K562 treated with DMSO at 1 percent for 4 hours (cell line): ENCODE data around the gene FOSL1. TPM values are rescaled to one million over a fixed set of nuclear protein-coding genes. Genes with fewer than 3 reads are reported as not detected.

Experiments used
- total RNA-seq: library from RNA; unstranded; fragments of 300-600 nt; gene quantifications from 2 replicates; pipeline ENCODE4 v1.2.3, GENCODE V29; 2022; ENCODE audit not compliant: insufficient read depth

FOSL1 gene
- 4.6 and 7.2 TPM in 2 replicates for total RNA-seq

GRCh38 chr11:65900125-65900898 lies at the start of gene FOSL1:
Gene FOSL1, minus strand, starts transcription at chr11:65900388. Its CDS starts 49 bp downstream, at chr11:65900339.

GRCh38 chr11:65945430-65945911 lies 45.3 kb upstream of the FOSL1 start, which contains the start of gene TSGA10IP:
Gene TSGA10IP, plus strand, starts transcription at chr11:65945480. Its CDS starts 196 bp downstream, at chr11:65945676.

GRCh38 chr11:65919141-65919572 lies 19.0 kb upstream of the FOSL1 start, which contains the start of gene DRAP1:
Gene DRAP1, plus strand, starts transcription at chr11:65919426. Its CDS starts 76 bp downstream, at chr11:65919502.

GRCh38 chr11:65918211-65919140 lies 18.3 kb upstream of the FOSL1 start, which contains the start of gene C11orf68:
Gene C11orf68, minus strand, starts transcription at chr11:65919062. Its CDS starts 31 bp downstream, at chr11:65919031.

GRCh38 chr11:65890324-65891218 lies 9.6 kb downstream of the FOSL1 start, which contains the start of gene CCDC85B:
Gene CCDC85B, plus strand, starts transcription at chr11:65890673. Its CDS starts 111 bp downstream, at chr11:65890784.

GRCh38 chr11:65888163-65888814 lies 11.9 kb downstream of the FOSL1 start, which contains the start of gene FIBP:
Gene FIBP, minus strand, starts transcription at chr11:65888471. Its CDS starts 53 bp downstream, at chr11:65888418.

GRCh38 chr11:65879617-65880016 lies 20.6 kb downstream of the FOSL1 start, which contains the start of gene CTSW:
Gene CTSW, plus strand, starts transcription at chr11:65879837. Its CDS starts 18 bp downstream, at chr11:65879855.

GRCh38 chr11:65872586-65873317 lies 27.4 kb downstream of the FOSL1 start, which contains the start of gene EFEMP2:
Gene EFEMP2, minus strand, starts transcription at chr11:65872800. Its CDS starts 446 bp downstream, at chr11:65872354.

GRCh38 chr11:65860278-65861164 lies 39.7 kb downstream of the FOSL1 start, which contains the start of gene MUS81:
Gene MUS81, plus strand, starts transcription at chr11:65860433. Its CDS starts 321 bp downstream, at chr11:65860754.

GRCh38 chr11:65857853-65858680 lies 42.1 kb downstream of the FOSL1 start, which contains the start of gene CFL1:
Gene CFL1, minus strand, starts transcription at chr11:65858180. Its CDS starts 81 bp downstream, at chr11:65858099.

Other genes with a start within 250 kb of the FOSL1 start
- gene RELA, start 237.5 kb downstream of the FOSL1 start, total RNA-seq, result 58.1 and 70.6 TPM in 2 replicates
- 26.4 and 36.7 TPM in 2 replicates for gene KAT5, start 188.1 kb downstream of the FOSL1 start, total RNA-seq
- gene RNASEH2C, start 179.6 kb downstream of the FOSL1 start, total RNA-seq, result 24.6 and 34.7 TPM in 2 replicates
- gene AP5B1, start 119.4 kb downstream of the FOSL1 start, total RNA-seq, result 25.5 and 28.9 TPM in 2 replicates
- gene OVOL1, start 113.3 kb downstream of the FOSL1 start, total RNA-seq, result not detected in 2 replicates
- gene SNX32, start 66.4 kb downstream of the FOSL1 start, total RNA-seq, result not detected in 2 replicates
- gene CFL1, start 42.2 kb downstream of the FOSL1 start, total RNA-seq, result 715 and 721 TPM in 2 replicates
- gene MUS81, start 40.0 kb downstream of the FOSL1 start, total RNA-seq, result 69.2 and 73.6 TPM in 2 replicates
- 2.3 TPM in 1 of 2 replicates, not detected in the other for gene EFEMP2, start 27.6 kb downstream of the FOSL1 start, total RNA-seq
- not detected in 2 replicates for gene CTSW, start 20.6 kb downstream of the FOSL1 start, total RNA-seq
- gene FIBP, start 11.9 kb downstream of the FOSL1 start, total RNA-seq, result 49.6 and 55.0 TPM in 2 replicates
- gene CCDC85B, start 9.7 kb downstream of the FOSL1 start, total RNA-seq, result 36.9 and 41.3 TPM in 2 replicates
- 50.5 and 55.0 TPM in 2 replicates for gene C11orf68, start 18.7 kb upstream of the FOSL1 start, total RNA-seq
- 133 and 159 TPM in 2 replicates for gene DRAP1, start 19.0 kb upstream of the FOSL1 start, total RNA-seq
- gene TSGA10IP, start 45.1 kb upstream of the FOSL1 start, total RNA-seq, result not detected in 2 replicates
- gene SART1, start 61.3 kb upstream of the FOSL1 start, total RNA-seq, result 64.4 and 73.6 TPM in 2 replicates
- 33.9 and 39.2 TPM in 2 replicates for gene EIF1AD, start 101.8 kb upstream of the FOSL1 start, total RNA-seq
- gene BANF1, start 102.1 kb upstream of the FOSL1 start, total RNA-seq, result 201 and 212 TPM in 2 replicates
- gene CST6, start 111.6 kb upstream of the FOSL1 start, total RNA-seq, result not detected in 2 replicates
- gene CATSPER1, start 126.1 kb upstream of the FOSL1 start, total RNA-seq, result not detected in 2 replicates
- gene GAL3ST3, start 148.8 kb upstream of the FOSL1 start, total RNA-seq, result not detected in 2 replicates
- 197 and 236 TPM in 2 replicates for gene SF3B2, start 152.0 kb upstream of the FOSL1 start, total RNA-seq
- gene PACS1, start 169.9 kb upstream of the FOSL1 start, total RNA-seq, result 26.7 and 27.9 TPM in 2 replicates